HG02642 (cell line): ENCODE results near the gene GALNT10.

ENCODE experiments used
- ATAC-seq: cut with Tn5 transposase; IDR thresholded peaks from one replicate; pipeline ENCODE4 v1.9.1; 2021; ENCODE audit warnings: mild to moderate bottlenecking; ENCODE audit not compliant: unreplicated experiment, poor library complexity

GALNT10 gene

DNA sequence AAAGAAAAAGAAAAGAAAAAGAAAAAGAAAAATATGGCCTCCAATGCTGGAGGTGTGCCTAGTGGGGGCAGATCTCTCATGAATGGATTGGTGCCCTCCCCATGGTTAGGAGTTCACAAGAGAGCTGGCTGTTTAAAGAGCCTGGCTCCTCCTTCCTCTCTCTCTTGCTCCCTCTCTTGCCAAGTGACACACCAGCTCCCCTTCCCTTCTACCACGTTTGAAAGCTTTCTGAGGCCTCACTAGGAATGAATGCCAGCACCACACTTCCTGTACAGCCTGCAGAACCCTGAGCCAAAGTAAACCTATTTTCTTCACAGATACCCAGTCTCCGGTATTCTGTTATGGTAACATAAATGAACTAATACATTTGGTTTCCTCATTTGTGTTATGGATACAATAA lies 14.4 kb upstream of the GALNT10 start:
- ATAC-seq, result no peak

DNA sequence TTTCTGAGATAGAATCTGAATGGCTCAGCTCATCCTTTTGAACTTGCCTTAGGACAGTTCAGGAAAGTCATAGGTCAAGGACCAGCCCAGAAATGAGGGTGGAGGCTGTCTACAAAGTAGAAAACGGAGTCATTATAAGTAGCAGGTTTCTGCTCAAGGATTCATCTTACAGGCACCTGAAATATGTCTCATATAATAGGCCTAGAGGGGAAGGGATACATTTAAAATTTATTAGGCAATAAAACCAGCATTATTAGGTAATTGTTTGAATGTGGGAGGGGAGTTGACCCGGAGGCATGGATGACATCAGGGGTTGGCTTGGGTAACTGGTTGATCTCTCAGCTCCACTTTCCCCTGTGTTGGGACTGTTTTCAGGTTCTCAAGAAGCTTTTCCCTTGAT lies 11.9 kb upstream of the GALNT10 start:
- ATAC-seq, result no peak

DNA sequence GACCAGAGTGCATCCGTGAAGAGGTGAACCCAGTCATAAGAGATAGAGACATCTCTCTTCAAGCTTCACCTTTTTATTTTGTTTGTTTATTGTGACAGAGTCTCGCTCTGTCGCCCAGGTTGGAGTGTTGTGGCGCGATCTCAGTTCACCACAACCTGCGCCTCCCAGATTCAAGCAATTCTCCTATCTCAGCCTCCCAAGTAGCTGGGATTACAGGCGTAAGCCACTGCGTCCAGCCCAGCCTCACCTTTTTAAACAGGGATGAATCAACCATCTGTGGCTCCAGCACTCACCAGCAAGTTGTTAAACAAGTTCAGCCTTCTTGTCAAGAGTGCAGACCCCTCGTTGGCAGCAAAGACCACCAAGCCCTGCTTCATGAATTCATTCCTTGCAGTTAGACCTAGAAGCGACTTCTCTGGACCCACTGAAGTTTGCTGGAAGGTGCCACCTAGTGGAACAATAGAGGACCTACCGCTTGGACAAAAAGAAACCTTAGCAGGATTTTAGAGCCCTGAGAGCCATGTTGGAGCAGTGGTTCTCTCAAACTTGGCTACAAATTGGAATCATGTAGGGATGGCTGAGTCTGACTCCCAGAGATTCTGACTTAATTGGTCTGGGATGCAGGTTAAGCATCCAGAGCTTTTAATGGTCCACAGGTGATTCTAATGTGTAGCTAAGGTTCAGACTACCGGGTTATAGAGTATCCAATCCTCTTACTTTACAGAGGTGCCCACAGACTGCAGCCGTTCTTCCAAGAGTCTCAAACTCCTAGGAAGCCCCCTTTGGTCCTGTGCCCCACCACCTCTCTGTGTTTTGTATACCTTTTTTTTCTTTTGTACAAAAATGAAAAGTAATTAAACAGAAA lies 10.5 kb upstream of the GALNT10 start:
- ATAC-seq, result peak; percentile 89

DNA sequence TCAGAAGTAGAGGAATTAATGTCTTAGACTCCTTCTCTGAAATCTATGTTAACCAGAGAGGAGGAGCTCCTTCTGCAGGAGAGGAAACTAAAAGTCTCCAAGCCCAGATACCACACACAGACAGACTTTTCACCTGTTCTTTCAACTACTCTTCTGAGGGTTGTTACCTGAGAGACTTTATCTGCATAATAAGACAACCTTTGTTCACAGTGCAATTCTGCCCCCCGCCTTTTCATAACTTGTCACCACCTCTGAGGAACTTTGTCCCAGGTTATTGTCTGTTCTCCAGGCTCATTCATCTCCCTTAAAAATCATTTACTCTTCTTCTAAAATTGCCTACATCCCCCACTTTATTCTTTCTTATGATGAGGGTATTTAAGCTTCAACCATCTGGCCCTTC lies 9.4 kb upstream of the GALNT10 start:
- ATAC-seq, result no peak

GRCh38 chr5:154189256-154189818 lies 1.2 kb upstream of the GALNT10 start:
- ATAC-seq, result no peak

- ATAC-seq, result peak; percentile 82
These were observed 526 bp upstream of the GALNT10 start for GRCh38 chr5:154189819-154190594.

GRCh38 chr5:154191467-154192261 lies 1.1 kb downstream of the GALNT10 start:
- ATAC-seq, result no peak

DNA sequence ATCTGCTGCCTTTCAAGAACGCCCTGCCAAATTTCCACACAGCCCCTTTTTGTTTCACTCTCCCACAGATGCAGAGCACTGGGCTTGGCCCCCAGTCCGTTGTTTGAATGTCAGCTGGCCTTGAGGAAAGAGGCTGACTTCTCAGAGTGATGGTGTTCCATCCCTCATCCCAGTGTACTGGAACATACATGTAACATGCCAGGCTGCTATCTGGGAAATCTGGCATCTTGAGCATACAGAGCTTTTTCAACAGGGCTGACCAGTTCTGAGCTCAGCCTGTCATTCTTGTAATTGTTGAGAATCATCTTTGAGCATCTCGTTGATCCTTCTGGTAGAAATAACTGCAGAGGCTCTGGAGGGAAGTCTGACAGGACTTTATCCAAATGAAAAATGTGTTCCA lies 2.8 kb downstream of the GALNT10 start:
- no peak for ATAC-seq

DNA sequence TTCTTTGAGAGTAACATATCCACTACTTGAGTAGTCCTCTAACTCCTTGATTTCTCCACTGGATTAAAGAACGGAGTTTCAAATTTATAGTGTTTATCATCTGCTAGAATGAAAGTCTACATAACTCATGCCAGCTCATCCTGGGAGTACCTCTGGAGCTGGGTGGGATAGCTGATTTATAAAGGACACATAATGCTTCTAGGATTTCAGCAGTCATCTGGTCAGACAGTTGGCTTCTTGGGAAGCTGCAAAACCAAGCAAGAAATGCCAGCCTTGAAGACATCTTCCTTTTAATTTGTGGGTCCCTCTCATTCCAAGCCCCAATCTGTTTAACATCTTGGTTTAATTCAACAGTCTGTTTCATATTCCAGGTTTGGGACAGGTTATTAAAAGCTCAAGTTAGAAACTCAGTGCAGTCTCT lies 3.2 kb downstream of the GALNT10 start:
- ATAC-seq, result no peak

DNA sequence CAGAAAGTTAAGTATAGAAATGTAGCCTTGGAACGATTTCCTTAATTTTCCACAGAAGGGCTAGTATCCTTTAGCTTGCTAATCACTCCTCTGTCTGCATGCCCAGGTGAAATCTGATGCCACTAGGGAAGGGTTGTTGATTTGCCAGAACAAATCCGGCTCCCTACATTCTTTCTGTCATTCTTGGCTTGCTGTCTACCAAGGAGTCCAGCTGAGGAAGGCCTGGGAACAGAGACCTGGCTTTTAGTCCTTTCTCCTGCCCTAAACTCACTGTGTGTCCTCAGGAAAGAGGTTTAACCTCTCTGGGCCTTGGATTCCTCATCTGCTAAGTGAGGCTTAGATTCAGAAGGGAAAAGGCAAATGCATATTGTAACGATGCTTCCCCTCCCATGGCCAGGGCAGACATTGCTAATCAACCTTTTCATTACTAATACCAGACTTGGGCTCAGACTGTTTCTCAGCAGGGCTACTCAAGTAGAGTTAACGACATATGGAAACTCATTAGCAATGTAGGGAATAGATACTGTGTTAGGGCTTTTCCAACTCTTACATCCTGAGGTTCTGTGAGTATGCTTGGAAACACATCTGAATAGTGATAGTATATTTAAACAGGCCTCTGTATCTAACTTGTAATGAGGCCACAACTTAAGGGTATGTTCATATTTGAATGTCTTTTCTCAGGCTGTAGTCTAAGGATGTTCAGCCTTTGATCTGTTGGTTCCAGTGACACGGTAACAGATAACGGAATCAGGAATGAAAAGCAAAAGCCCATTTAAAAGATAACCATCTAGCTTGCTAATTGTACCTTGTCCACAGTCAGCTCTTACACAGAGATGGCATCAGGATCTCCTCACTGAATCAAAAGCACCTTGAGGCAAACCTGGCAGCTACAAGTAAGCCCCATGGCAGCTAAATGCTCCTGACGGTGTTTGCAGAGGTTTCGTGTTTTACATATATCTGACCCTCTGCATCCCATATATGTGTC lies 4.1 kb downstream of the GALNT10 start:
- no peak for ATAC-seq

GRCh38 chr5:154196281-154196680 lies 5.7 kb downstream of the GALNT10 start:
- no peak for ATAC-seq

GRCh38 chr5:154196955-154197652 lies 6.6 kb downstream of the GALNT10 start:
- no peak for ATAC-seq

DNA sequence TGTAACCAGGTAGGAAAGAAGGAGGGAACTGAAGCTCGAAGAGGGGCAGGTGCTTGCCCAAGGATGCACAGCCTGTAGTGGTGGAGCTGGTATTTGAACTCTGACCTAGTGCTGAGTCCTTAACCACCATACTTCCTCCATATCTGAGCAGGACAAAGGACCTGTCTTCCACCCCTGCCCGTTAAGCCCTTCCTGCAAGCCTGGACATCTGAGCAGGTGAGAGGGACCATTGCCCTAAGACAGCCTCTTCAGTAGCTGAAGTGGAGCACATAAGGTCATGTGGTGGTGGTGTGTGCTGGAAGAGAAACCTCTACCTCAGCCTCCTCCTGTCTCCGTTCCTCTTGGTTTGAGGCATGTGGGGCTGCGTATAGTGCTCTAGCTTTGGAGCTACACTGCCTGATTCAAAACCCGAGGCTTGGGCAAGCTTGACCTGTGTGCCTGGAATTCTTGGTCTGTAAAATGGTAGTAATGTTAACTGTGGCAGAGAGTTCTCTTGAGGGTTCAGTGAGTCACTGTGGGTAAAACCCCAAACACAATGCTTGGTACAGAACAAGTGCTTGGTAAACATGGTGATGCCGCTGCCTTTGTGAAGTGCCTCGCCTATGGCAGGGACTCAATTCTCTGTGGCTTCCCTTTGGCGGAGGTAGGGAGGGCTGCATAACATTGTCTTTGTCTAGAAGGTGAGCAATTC lies 7.4 kb downstream of the GALNT10 start:
- ATAC-seq, result peak; percentile 36

DNA sequence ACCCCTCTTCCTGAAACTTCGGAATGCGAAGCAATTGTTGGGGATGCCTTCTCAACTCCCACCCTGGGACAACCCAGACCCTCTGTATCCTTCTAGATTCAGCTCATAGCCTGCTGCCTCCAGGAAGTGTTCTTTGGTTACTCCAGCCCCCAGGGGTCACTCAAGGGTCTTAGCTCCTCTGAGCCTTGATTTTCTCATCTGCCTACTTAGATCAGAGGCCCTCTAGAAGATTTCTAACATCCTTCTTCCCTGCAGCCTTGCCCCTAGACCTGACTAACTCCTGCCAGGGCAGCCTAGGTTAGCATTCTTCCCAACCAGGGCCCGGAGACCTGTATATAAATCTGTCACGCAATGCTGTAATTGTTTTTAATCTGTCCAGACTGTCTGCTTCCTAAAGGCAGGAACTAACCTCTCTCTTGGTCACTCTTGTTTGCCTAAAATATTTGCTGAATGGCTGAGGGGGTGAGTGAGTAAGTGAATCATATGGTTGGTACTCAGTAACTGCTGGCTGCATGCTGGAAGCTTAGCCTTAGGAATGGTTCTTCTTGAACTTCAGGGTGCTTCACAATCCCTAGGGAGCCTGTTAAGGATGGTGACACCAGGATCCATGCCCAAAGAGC lies 8.2 kb downstream of the GALNT10 start:
- no peak for ATAC-seq

- ATAC-seq, result no peak
These were observed 8.7 kb downstream of the GALNT10 start for GRCh38 chr5:154199263-154199662.

DNA sequence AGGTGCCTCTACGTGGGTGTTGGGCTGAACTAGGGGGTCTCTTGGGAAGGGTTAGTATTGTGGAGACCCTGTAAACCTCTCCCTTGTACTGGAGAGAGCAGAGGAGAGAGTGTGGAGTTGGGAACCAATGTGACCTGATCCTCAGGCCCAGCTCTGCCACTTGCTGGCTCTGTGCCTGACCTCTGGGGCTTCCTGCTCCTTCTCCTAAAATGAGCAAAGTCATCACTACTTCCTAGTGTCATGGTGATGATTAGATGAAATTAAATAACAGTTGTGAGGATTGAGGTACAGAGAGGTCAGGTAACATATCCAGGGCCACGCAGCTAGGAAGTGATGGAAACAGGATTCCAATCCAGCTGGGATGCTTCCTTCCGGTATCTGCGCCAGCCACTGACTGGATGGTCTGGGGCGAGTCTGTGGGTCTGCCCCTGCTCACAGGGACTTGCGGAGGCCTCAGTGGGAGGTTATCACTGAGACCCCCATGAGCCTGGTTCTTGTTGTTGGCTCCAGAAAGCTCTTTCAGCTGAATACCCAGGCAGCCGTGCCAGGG lies 9.2 kb downstream of the GALNT10 start:
- ATAC-seq, result no peak

DNA sequence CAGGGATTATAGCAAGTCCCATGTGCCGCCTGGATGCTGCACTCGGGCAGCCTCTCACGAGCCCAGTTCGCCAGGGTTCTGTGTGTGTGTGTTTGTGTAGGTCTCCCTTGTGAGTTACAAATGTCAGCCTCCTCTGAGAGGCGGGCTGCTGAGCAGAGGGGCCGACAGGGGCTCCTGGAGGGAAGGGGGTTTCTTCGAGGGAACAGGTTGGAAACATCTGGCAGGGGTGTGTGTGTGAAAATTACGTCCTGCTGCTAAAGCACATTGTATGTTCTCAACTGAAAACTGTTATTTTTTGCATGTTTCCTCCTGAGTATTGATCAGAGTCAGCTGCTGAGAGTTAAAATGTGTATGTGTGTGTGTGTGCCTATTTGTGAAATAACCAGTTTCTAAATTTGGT lies 9.7 kb downstream of the GALNT10 start:
- no peak for ATAC-seq
